HCT116 (cell line): Measurements from ENCODE around the gene COL5A3. TPM values are rescaled to one million over a fixed set of nuclear protein-coding genes. Genes with fewer than 3 reads are reported as not detected.

ENCODE experiments used
- ATAC-seq: fragments of 200-7000 bp; cut with Tn5 transposase; 2 replicates; pipeline ENCODE4 v1.9.1; 2020; ENCODE audit warnings: mild to moderate bottlenecking, moderate library complexity
- BruUV-seq: library from RNA; stranded (reverse); fragments of 400-500 nt; replicated peaks from 2 replicates; lab custom pipeline; 2021; lab: Mats Ljungman, UMichigan
- CTCF ChIA-PET: fragments of 300-600 bp; sonication (Branson Sonifier 250); formaldehyde crosslinking; loops from one replicate; lab custom pipeline; 2021; ENCODE audit warnings: antibody characterized with exemption; lab: Charles Lee
- POLR2A ChIA-PET: fragments of 300-600, 350-600 bp; sonication (Branson Sonifier 250); formaldehyde crosslinking; loops from one replicate; lab custom pipeline; 2021; ENCODE audit warnings: antibody characterized with exemption; lab: Charles Lee
- RAD21 ChIA-PET, 2 experiments: fragments of 300-600 bp; sonication (Branson Sonifier 250); formaldehyde crosslinking; loops; one replicate each; lab custom pipeline; 2023; ENCODE audit warnings: low total read pairs in 2 of 2; ENCODE audit not compliant: uncharacterized antibody in 2 of 2, unreplicated experiment in 2 of 2, low non-redundant PET in 1 of 2; lab: Charles Lee
- DNase-seq: peaks from one replicate; pipeline ENCODE4 v3.0.0-alpha.2; 2010; ENCODE audit warnings: low read depth, low spot score
- H2AFZ ChIP-seq: fragments of 200-600 bp; shearing (Covaris generic), sonication (generic); 2 replicates; pipeline ENCODE4 v1.6.1; 2017; ENCODE audit warnings: low read depth, mixed run types, mixed read lengths, antibody characterized with exemption, low read length; ENCODE audit not compliant: poor library complexity, severe bottlenecking
- H3K27ac ChIP-seq: 2 replicates; pipeline ENCODE4 v1.5.1; 2012; ENCODE audit warnings: low read depth, low read length
- H3K27me3 ChIP-seq: fragments of 200-600 bp; sonication (generic); 2 replicates; pipeline ENCODE4 v1.6.1; 2016; ENCODE audit warnings: mixed run types, low read length, mixed read lengths; ENCODE audit not compliant: insufficient read depth
- H3K36me3 ChIP-seq, 2 experiments: fragments of 200-500 bp in 1 of 2; fragments of 200-600 bp in 1 of 2; sonication (Bioruptor generic) in 1 of 2; sonication (generic) in 1 of 2; 2 replicates each; pipeline versions ENCODE4 v1.5.1 to v1.6.1; 2014 to 2016; ENCODE audit warnings: low read length in 2 of 2, inconsistent platforms in 1 of 2, mixed read lengths in 1 of 2, mixed run types in 1 of 2; ENCODE audit not compliant: insufficient read depth in 2 of 2, control insufficient read depth in 1 of 2
- H3K4me1 ChIP-seq, 2 experiments: fragments of 200-600 bp in 1 of 2; sonication (generic) in 1 of 2; 2 replicates each; pipeline versions ENCODE4 v1.5.1 to v1.6.1; 2012 to 2017; ENCODE audit warnings: low read length in 2 of 2, inconsistent platforms in 1 of 2, mild to moderate bottlenecking in 1 of 2, mixed read lengths in 1 of 2, mixed run types in 1 of 2, moderate library complexity in 1 of 2; ENCODE audit not compliant: insufficient read depth in 2 of 2, control insufficient read depth in 1 of 2
- H3K4me2 ChIP-seq: fragments of 200-600 bp; sonication (generic); 2 replicates; pipeline ENCODE4 v1.6.1; 2017; ENCODE audit warnings: mixed run types, low read length, mixed read lengths
- H3K4me3 ChIP-seq, 2 experiments: fragments of 200-600 bp in 1 of 2; sonication (generic) in 1 of 2; replicated peaks in 1 of 2; 2 replicates each; pipeline ENCODE4 v1.5.1; 2011 to 2016; ENCODE audit warnings: low read length in 2 of 2, control low read depth in 1 of 2, low read depth in 1 of 2, mild to moderate bottlenecking in 1 of 2, mixed read lengths in 1 of 2, mixed run types in 1 of 2
- H3K79me2 ChIP-seq: fragments of 200-600 bp; sonication (generic); 2 replicates; pipeline ENCODE4 v1.6.1; 2017; ENCODE audit warnings: mild to moderate bottlenecking, mixed run types, low read length, moderate library complexity, mixed read lengths; ENCODE audit not compliant: insufficient read depth
- H3K9ac ChIP-seq: fragments of 200-600 bp; sonication (generic); 2 replicates; pipeline ENCODE4 v1.6.1; 2016; ENCODE audit warnings: low read length, mixed read lengths
- H3K9me2 ChIP-seq: fragments of 200-600 bp; sonication (generic), shearing (Covaris generic); 2 replicates; pipeline ENCODE4 v1.6.1; 2017; ENCODE audit warnings: mixed run types, mild to moderate bottlenecking, moderate library complexity; ENCODE audit not compliant: insufficient read depth
- H3K9me3 ChIP-seq, 2 experiments: fragments of 200-500 bp in 1 of 2; fragments of 200-600 bp in 1 of 2; sonication (Bioruptor generic) in 1 of 2; sonication (generic) in 1 of 2; 2 replicates each; pipeline ENCODE4 v1.6.1; 2014 to 2017; ENCODE audit warnings: low read length in 2 of 2, mixed read lengths in 2 of 2, inconsistent platforms in 1 of 2, low read depth in 1 of 2, mild to moderate bottlenecking in 1 of 2, mixed run types in 1 of 2, moderate library complexity in 1 of 2; ENCODE audit not compliant: control insufficient read depth in 1 of 2, insufficient read depth in 1 of 2
- H4K20me1 ChIP-seq: fragments of 200-600 bp; sonication (generic), shearing (Covaris generic); 2 replicates; pipeline ENCODE4 v1.6.1; 2017; ENCODE audit warnings: mixed run types, mild to moderate bottlenecking, moderate library complexity; ENCODE audit not compliant: insufficient read depth
- EGR1 ChIP-seq: IDR thresholded peaks from 2 replicates; pipeline ENCODE4 v1.6.1; 2012; ENCODE audit warnings: low read depth
- ELF1 ChIP-seq: IDR thresholded peaks from 2 replicates; pipeline ENCODE4 v1.6.1; 2012; ENCODE audit warnings: low read depth, borderline replicate concordance
- JUND ChIP-seq: IDR thresholded peaks from 2 replicates; pipeline ENCODE4 v1.6.1; 2012
- RAD21 ChIP-seq: IDR thresholded peaks from 2 replicates; pipeline ENCODE4 v1.6.1; 2012; ENCODE audit warnings: low read depth, mild to moderate bottlenecking
- SIN3A ChIP-seq: IDR thresholded peaks from 2 replicates; pipeline ENCODE4 v1.6.1; 2012; ENCODE audit warnings: low read depth
- intact Hi-C: fragments of 100-400 bp; cut with micrococcal nuclease; formaldehyde crosslinking; loops from 2 replicates; pipeline ENCODE4 v1.10.0; 2022
- total RNA-seq: library from RNA; stranded (reverse); gene quantifications from one replicate; pipeline ENCODE4 v1.2.1, GENCODE V29; 2021; ENCODE audit not compliant: unreplicated experiment
- TF ChIP-seq, protein P1 (sequence below): IDR thresholded peaks from 2 replicates; pipeline ENCODE4 v1.6.1; 2012

COL5A3 gene
- total RNA-seq, 1 experiment from 2014 or later, result 0.15 TPM

DNA sequence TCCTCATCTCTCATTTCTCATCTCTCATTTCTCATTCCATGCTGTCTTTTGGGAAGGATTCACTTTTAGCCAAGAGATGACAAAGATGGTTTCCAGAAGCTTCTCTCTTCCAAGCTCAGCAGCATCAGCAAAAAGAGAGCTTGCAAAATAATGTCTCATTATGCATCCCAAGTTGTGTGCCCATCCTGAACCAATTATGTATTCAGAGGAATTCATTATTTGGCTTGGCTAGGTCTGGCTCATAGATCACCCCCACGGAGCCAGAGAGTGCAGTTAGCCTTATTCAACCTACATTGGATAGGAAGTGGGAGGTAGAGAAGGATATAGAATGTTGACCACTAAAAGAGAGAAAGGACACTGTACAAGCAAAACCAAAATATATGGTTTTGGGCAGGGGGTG lies 68.6 kb downstream of the COL5A3 start:
- Histone ChIP-seq H3K9ac (no peak overlapping the region), H3K36me3 (no peaks in the 10 kb centered on the region), H3K4me2 (no peak overlapping the region), H3K27me3 (no peaks in the 10 kb centered on the region), H2AFZ (no peak overlapping the region), H3K27ac (no peak overlapping the region), H3K79me2 (no peaks in the 10 kb centered on the region), H3K9me2 (no peaks in the 10 kb centered on the region), H3K4me3 (no peak overlapping the region), H3K4me1 (peaks cover 3 to 14% of the 10 kb centered on the region in 2 experiments), H4K20me1 (no peaks in the 10 kb centered on the region), H3K9me3 (peaks cover 0 to 10% of the 10 kb centered on the region in 2 experiments; a peak in 1 of 4 replicates)
- ChIA-PET CTCF (no interaction called here), RAD21 (no interaction called here), POLR2A (no interaction called here)
- TF ChIP-seq EGR1 (no peak), SIN3A (no peak)
- TF ChIP-seq, protein P1, sequence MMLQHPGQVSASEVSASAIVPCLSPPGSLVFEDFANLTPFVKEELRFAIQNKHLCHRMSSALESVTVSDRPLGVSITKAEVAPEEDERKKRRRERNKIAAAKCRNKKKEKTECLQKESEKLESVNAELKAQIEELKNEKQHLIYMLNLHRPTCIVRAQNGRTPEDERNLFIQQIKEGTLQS, result no peak
- intact Hi-C loops, result no loop called here
- BruUV-seq, result no TSS peak
- DNase-seq (no peak), ATAC-seq (no peak)

DNA sequence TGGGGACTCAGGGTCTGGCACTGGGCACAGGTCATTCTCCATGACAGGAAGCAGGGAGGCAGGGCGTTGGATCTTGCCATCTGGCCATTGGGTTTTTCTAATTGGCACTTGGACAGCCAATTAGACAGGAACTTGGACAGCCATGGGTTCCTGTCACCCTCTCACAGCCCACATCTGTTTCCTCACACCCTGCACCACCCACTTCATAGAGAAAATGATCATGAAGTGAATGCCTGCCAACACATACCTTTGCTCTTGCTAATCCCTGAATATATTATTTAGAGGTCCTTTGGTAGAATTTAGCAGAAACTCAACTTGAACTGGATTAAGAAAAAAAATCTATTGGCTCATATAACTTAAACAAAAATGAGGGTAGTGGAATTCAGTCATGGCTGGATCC lies 69.1 kb downstream of the COL5A3 start:
- Histone ChIP-seq H3K36me3 (no peaks in the 10 kb centered on the region), H2AFZ (no peak overlapping the region), H3K4me1 (peaks cover 4 to 17% of the 10 kb centered on the region in 2 experiments), H4K20me1 (no peaks in the 10 kb centered on the region), H3K9ac (no peak overlapping the region), H3K4me2 (no peak overlapping the region)
- BruUV-seq, result no TSS peak
- no peak for DNase-seq
- ChIA-PET POLR2A (no interaction called here), RAD21 (no interaction called here)
- intact Hi-C loops, result no loop called here
- no peak for ATAC-seq
- TF ChIP-seq RAD21 (no peak), JUND (no peak), ELF1 (no peak), EGR1 (no peak)
- TF ChIP-seq, all 23 proteins: peak for 0
- H3K79me2 ChIP-seq, result no peaks in the 10 kb centered on the region
- CTCF ChIA-PET, result no interaction called here
- H3K9me3 ChIP-seq, result peaks cover 0 to 10% of the 10 kb centered on the region in 2 experiments; a peak in 1 of 4 replicates
- no peaks in the 10 kb centered on the region for H3K27me3 ChIP-seq
- no peak overlapping the region for H3K27ac ChIP-seq
- no peak overlapping the region for H3K4me3 ChIP-seq
- no peaks in the 10 kb centered on the region for H3K9me2 ChIP-seq
